ENCODE results near the gene TMPRSS11E.
"Not testable (repeated sequence)": the region's sequence is repeated elsewhere in the genome, so short reads cannot be mapped to it uniquely, and the experiment has no call there.

Gene TMPRSS11E

DNA sequence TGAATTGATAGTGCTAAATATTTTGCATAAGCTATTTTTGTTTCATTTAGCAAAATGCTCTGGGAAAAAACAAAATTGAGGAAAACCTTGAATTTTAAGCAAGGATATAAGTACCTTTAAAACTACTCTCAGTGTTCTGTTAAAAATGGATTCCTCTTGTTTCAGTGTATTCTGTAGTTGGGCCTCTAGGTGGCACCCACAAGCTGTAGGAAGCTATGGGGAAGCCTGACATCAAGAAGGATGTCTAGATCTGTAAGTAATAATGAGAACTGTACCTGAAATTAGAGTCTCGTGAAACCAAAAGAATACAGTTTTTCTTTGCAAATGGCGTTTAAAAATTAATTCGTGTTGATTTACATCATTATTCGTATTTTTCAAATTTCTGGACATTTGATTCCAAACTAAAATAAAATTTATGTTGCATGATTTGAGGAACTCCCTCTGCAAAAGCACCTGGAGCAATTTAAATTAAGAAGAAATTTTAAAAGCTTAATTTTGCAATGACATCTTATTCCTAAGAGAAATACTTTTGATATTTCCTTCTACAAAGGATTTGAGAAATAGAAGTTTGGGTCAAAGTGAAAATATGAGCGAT is 51.2 kb downstream of the TMPRSS11E start:
- CTCF ChIA-PET = no interaction called here
- TF ChIP-seq LEF1 (IDR thresholded peaks at IDR 0.05; ENCODE audit: borderline replicate concordance) = no peak
- no peak for TF ChIP-seq ELF4 (IDR thresholded peaks at IDR 0.05)
- no peak for TF ChIP-seq SUZ12 (IDR thresholded peaks at IDR 0.05)
- no peak for TF ChIP-seq TARDBP (IDR thresholded peaks at IDR 0.05)
- TF ChIP-seq ARNT (IDR thresholded peaks at IDR 0.05) = no peak
- no peak for TF ChIP-seq FOXK2 (IDR thresholded peaks at IDR 0.05)
- no peak for TF ChIP-seq ZNF384 (IDR thresholded peaks at IDR 0.05)
- TF ChIP-seq CTBP1 (IDR thresholded peaks at IDR 0.05; ENCODE audit: borderline replicate concordance) = no peak
- no peak for TF ChIP-seq HDGF (IDR thresholded peaks at IDR 0.05; ENCODE audit: borderline replicate concordance)
- POLR2A ChIA-PET = no interaction called here
- peak; percentile 46 for DNase-seq (ENCODE audit: extremely low spot score)

GRCh38 chr4:68499021-68499420 is 51.8 kb downstream of the TMPRSS11E start:
- ChIA-PET POLR2A (no interaction called here), CTCF (no interaction called here)
- no peak for DNase-seq (ENCODE audit: extremely low spot score)

GRCh38 chr4:68503462-68503861 is 56.2 kb downstream of the TMPRSS11E start:
- POLR2A ChIA-PET; CTCF ChIA-PET; DNase-seq (ENCODE audit: extremely low spot score): not testable (repeated sequence)

More at GRCh38 chr4:68499021-68499420, 51.8 kb downstream of the TMPRSS11E start:
- TF ChIP-seq SP1 (IDR thresholded peaks at IDR 0.05) = no peak
- no peak for TF ChIP-seq L3MBTL2 (conservative IDR thresholded peaks at IDR 0.05)
- TF ChIP-seq, protein P1, sequence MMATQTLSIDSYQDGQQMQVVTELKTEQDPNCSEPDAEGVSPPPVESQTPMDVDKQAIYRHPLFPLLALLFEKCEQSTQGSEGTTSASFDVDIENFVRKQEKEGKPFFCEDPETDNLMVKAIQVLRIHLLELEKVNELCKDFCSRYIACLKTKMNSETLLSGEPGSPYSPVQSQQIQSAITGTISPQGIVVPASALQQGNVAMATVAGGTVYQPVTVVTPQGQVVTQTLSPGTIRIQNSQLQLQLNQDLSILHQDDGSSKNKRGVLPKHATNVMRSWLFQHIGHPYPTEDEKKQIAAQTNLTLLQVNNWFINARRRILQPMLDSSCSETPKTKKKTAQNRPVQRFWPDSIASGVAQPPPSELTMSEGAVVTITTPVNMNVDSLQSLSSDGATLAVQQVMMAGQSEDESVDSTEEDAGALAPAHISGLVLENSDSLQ (IDR thresholded peaks at IDR 0.05) = no peak
- no peak for TF ChIP-seq HDGF (IDR thresholded peaks at IDR 0.05; ENCODE audit: borderline replicate concordance)
- no peak for TF ChIP-seq FOXA1 (IDR thresholded peaks at IDR 0.05)

DNA sequence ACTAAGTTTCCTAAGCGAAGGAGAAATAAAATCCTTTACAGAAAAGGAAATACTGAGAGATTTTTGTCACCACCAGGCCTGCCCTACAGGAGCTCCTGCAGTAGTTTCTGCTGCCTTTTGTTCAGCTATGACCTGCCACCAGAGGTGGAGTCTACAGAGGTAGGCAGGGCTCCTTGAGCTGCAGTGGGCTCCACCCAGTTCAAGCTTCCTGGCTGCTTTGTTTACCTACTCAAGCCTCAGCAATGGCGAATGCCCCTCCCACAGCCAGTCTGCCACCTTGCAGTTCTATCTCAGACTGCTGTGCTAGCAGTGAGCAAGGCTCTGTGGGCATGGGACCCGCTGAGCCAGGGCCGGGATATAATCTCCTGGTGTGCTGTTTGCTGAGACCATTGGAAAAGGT is 57.6 kb downstream of the TMPRSS11E start:
- DNase-seq (ENCODE audit: extremely low spot score); CTCF ChIA-PET; POLR2A ChIA-PET: not testable (repeated sequence)

DNA sequence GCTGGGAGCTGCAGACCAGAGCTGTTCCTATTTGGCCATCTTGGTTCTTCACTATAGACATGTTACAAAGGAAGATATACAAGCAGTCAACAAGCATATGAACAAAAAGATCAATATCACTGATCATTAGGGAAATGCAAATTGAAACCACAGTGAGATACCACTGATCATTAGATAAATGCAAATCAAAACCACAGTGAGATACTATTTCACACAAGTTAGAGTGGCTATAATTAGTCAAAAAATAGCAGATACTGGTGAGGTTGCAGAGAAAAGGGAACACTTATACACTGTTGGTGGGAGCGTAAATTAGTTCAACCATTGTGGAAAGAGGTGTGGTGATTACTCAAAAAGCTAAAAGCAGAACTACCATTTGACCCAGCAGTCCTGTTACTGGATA is 58.2 kb downstream of the TMPRSS11E start:
- DNase-seq (ENCODE audit: extremely low spot score); CTCF ChIA-PET; POLR2A ChIA-PET: not testable (repeated sequence)

- TF ChIP-seq, protein P1 (IDR thresholded peaks at IDR 0.05) = no peak
- TF ChIP-seq ARNT (IDR thresholded peaks at IDR 0.05) = no peak
- no peak for TF ChIP-seq BHLHE40 (IDR thresholded peaks at IDR 0.05; ENCODE audit: borderline replicate concordance)
- TF ChIP-seq FOXM1 (IDR thresholded peaks at IDR 0.05; ENCODE audit: borderline replicate concordance) = no peak
- no peak for TF ChIP-seq HDGF (IDR thresholded peaks at IDR 0.05; ENCODE audit: borderline replicate concordance)
- DNase-seq (ENCODE audit: extremely low spot score) = no peak
- CTCF ChIA-PET = no interaction called here
- POLR2A ChIA-PET = no interaction called here
These were observed 71.6 kb downstream of the TMPRSS11E start for GRCh38 chr4:68518889-68519288.

DNA sequence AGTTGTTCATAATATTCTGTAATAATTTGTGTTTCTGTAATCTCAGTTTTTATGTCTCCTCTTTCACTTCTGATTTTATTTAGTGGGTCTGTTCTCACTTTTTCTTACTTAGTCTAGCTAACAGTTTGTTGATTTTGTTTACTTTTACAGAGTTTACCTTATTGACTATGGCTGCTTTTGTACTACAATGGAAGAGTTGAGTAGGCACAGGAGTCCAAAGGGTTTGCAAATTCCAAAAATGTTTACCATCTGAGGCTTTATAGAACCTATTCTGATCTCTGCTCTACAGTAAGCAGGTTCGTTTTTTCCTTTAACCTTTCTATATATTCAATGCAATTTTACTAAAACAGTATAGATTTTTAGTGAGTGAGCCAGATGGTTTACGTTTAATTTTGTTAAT is 73.7 kb downstream of the TMPRSS11E start:
- TF ChIP-seq FOXA1 (IDR thresholded peaks at IDR 0.05) (no peak), ARNT (IDR thresholded peaks at IDR 0.05) (no peak), TARDBP (IDR thresholded peaks at IDR 0.05) (no peak), HDGF (IDR thresholded peaks at IDR 0.05; ENCODE audit: borderline replicate concordance) (no peak), ZNF384 (IDR thresholded peaks at IDR 0.05) (no peak), CTBP1 (IDR thresholded peaks at IDR 0.05; ENCODE audit: borderline replicate concordance) (no peak), FOXM1 (IDR thresholded peaks at IDR 0.05; ENCODE audit: borderline replicate concordance) (no peak), FOXK2 (IDR thresholded peaks at IDR 0.05) (no peak), NFRKB (IDR thresholded peaks at IDR 0.05) (no peak), SP1 (IDR thresholded peaks at IDR 0.05) (no peak), SUZ12 (IDR thresholded peaks at IDR 0.05) (no peak), LEF1 (IDR thresholded peaks at IDR 0.05; ENCODE audit: borderline replicate concordance) (no peak)
- TF ChIP-seq, protein P1 (IDR thresholded peaks at IDR 0.05) = no peak
- no peak for DNase-seq (ENCODE audit: extremely low spot score)
- CTCF ChIA-PET = no interaction called here
- POLR2A ChIA-PET = no interaction called here

- POLR2A ChIA-PET; CTCF ChIA-PET; DNase-seq (ENCODE audit: extremely low spot score): not testable (repeated sequence)
- TF ChIP-seq, protein P1 (IDR thresholded peaks at IDR 0.05) = peak; percentile 48; the same call in 1 of the 2 replicates
These were observed 75.0 kb downstream of the TMPRSS11E start for GRCh38 chr4:68522232-68522631.
